ENCODE data around the gene ZNF236. TPM values are rescaled to one million over a fixed set of nuclear protein-coding genes. Genes with fewer than 3 reads are reported as not detected.

ZNF236 gene
- total RNA-seq, 2 experiments from 2014 or later, result 6.6 to 16.1 TPM

DNA sequence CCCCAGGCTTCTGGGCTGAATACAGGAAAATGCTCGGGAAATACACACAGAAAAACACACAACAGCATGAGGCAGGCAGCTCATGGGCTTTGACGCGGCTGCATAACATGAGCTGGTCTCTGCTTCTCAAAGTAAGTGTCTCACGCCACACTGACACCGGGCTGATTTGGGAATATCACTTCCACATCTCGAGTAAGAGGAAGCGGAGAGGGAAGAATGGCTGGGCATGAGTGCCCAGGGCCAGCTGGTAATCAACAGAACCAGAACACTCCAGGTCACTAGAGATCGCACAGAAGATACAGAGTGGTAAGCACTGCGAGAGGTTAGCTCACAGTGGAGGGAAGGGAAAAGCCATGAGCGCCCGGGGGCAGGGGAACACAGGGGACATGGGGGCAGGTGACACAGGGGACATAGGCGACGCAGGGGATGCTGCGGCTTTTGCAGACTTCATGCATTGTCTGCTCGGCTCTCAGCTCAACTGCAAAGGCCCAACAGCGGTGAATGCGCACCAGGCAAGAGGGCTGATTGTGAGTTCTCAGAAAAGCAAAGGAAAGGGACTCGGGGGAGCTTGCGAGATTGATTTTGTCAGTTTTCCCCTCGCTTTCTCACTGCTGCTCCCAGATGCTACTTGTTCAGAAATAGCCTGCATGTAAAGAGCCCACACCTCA, 168.8 kb downstream of the ZNF236 start:
- Histone ChIP-seq H3K4me1 (ENCODE audit: insufficient read depth, low read length, poor library complexity, severe bottlenecking) (peaks cover 9% of the 10 kb centered on the region), H3K36me3 (ENCODE audit: insufficient read depth, low read length) (no peaks in the 10 kb centered on the region), H3K27ac (ENCODE audit: low read depth, low read length, poor library complexity, severe bottlenecking) (no peak overlapping the region), H3K9me3 (ENCODE audit: low read length) (no peaks in the 10 kb centered on the region), H3K9me2 (ENCODE audit: insufficient read depth, low read length) (no peaks in the 10 kb centered on the region), H2AFZ (ENCODE audit: low read length) (no peak overlapping the region), H3K79me2 (ENCODE audit: insufficient read depth, low read depth, low read length) (no peaks in the 10 kb centered on the region), H3K4me3 (ENCODE audit: low read depth, low read length, poor library complexity, severe bottlenecking) (no peak overlapping the region), H4K20me1 (ENCODE audit: insufficient read depth, low read length) (no peaks in the 10 kb centered on the region), H3K4me2 (ENCODE audit: low read length) (peak overlapping the region; percentile 4; the same call in 1 of the 2 replicates)
- ChIA-PET POLR2A (no interaction called here), CTCF (ENCODE audit: unreplicated experiment) (no interaction called here)
- intact Hi-C loops (cut with micrococcal nuclease; ENCODE audit: unreplicated experiment), result no loop called here
- no TSS peak for BruUV-seq (replicated peaks)
- TF ChIP-seq, protein P1, sequence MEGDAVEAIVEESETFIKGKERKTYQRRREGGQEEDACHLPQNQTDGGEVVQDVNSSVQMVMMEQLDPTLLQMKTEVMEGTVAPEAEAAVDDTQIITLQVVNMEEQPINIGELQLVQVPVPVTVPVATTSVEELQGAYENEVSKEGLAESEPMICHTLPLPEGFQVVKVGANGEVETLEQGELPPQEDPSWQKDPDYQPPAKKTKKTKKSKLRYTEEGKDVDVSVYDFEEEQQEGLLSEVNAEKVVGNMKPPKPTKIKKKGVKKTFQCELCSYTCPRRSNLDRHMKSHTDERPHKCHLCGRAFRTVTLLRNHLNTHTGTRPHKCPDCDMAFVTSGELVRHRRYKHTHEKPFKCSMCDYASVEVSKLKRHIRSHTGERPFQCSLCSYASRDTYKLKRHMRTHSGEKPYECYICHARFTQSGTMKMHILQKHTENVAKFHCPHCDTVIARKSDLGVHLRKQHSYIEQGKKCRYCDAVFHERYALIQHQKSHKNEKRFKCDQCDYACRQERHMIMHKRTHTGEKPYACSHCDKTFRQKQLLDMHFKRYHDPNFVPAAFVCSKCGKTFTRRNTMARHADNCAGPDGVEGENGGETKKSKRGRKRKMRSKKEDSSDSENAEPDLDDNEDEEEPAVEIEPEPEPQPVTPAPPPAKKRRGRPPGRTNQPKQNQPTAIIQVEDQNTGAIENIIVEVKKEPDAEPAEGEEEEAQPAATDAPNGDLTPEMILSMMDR (conservative IDR thresholded peaks at IDR 0.05; ENCODE audit: low read length), result no peak
- TF ChIP-seq EZH2phosphoT487 (IDR thresholded peaks at IDR 0.05; ENCODE audit: borderline replicate concordance, low read depth, low read length), result no peak
- no peak for DNase-seq (ENCODE audit: low spot score)

DNA sequence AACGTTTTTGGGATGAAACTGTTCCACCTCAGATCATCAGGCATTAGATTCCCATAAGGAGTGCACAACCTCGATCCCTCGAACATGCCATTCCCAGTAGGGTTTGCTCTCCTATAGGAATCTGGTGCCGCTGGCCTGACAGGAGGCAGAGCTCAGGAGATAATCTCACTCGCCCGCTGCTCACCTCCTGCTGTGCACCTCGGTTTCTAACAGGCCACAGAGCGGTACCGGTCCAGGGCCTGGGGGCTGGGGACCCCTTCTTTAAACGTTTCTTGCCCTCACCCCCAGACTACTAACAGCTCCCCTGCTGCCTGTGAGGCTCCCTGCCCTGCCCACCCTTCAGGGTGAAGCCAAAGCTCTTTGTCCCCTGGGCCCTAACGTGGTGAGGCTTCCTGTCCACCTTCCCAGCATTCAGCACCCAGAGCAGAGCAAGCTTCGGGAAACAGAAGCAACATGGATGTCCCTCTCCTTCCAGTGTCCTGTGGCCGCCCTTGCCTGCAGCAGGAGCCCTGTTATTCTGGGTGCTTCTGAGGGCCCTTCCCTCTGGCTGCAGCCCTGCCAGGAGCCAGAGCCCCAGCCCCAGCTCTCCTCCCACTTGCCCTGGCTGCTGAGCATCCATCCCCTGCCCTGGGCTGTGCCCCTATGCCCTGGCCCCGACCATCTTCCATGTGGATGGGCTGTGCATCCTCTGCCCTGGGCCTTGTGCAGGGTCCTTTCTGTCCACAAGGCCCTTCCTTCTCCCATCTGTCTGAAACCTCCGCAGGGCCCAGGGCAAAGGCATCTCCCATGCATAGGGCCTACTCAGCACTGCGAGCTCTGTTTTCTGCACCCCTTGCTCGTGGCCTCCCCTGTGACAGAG, 170.1 kb downstream of the ZNF236 start:
- Histone ChIP-seq H4K20me1 (ENCODE audit: insufficient read depth, low read length) (no peaks in the 10 kb centered on the region), H3K79me2 (ENCODE audit: insufficient read depth, low read depth, low read length) (no peaks in the 10 kb centered on the region), H3K36me3 (ENCODE audit: insufficient read depth, low read length) (no peaks in the 10 kb centered on the region), H3K27ac (ENCODE audit: low read depth, low read length, poor library complexity, severe bottlenecking) (no peak overlapping the region), H3K4me1 (ENCODE audit: insufficient read depth, low read length, poor library complexity, severe bottlenecking) (peaks cover 9% of the 10 kb centered on the region), H3K9me3 (ENCODE audit: low read length) (no peaks in the 10 kb centered on the region), H3K4me2 (ENCODE audit: low read length) (no peak overlapping the region), H2AFZ (ENCODE audit: low read length) (no peak overlapping the region), H3K9me2 (ENCODE audit: insufficient read depth, low read length) (no peaks in the 10 kb centered on the region), H3K4me3 (ENCODE audit: low read depth, low read length, poor library complexity, severe bottlenecking) (no peak overlapping the region)
- POLR2A ChIA-PET, result interaction anchor here (0.6 kb wide), 1 partner anchor 151 kb away, joined by 4 read pairs; no protein-coding TSS in a partner anchor
- intact Hi-C loops (cut with micrococcal nuclease; ENCODE audit: unreplicated experiment), result no loop called here
- CTCF ChIA-PET (ENCODE audit: unreplicated experiment), result no interaction called here
- no peak for DNase-seq (ENCODE audit: low spot score)
- BruUV-seq (replicated peaks), result no TSS peak
- TF ChIP-seq EZH2phosphoT487 (IDR thresholded peaks at IDR 0.05; ENCODE audit: borderline replicate concordance, low read depth, low read length), result no peak
- TF ChIP-seq, protein P1 (conservative IDR thresholded peaks at IDR 0.05; ENCODE audit: low read length), result no peak

DNA sequence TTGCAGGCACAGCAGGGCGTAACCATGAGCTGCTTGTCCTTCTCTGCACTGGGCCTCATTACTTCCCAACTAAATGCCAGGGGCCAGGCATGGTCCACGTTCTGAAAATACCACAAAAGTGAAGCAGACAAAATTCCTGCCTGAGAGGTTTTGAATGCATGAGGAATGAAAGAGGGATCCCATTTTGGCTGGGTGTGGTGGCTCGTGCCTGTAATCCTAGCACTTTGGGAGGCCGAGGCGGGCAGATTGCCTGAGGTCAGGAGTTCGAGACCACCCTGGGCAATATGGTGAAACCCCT, 170.7 kb downstream of the ZNF236 start:
- Histone ChIP-seq H3K4me1 (ENCODE audit: insufficient read depth, low read length, poor library complexity, severe bottlenecking) (peaks cover 9% of the 10 kb centered on the region), H3K9me3 (ENCODE audit: low read length) (no peaks in the 10 kb centered on the region), H2AFZ (ENCODE audit: low read length) (no peak overlapping the region), H3K4me2 (ENCODE audit: low read length) (no peak overlapping the region), H3K4me3 (ENCODE audit: low read depth, low read length, poor library complexity, severe bottlenecking) (no peak overlapping the region), H4K20me1 (ENCODE audit: insufficient read depth, low read length) (no peaks in the 10 kb centered on the region), H3K79me2 (ENCODE audit: insufficient read depth, low read depth, low read length) (no peaks in the 10 kb centered on the region), H3K9me2 (ENCODE audit: insufficient read depth, low read length) (no peaks in the 10 kb centered on the region), H3K27ac (ENCODE audit: low read depth, low read length, poor library complexity, severe bottlenecking) (no peak overlapping the region), H3K36me3 (ENCODE audit: insufficient read depth, low read length) (no peaks in the 10 kb centered on the region)
- intact Hi-C loops (cut with micrococcal nuclease; ENCODE audit: unreplicated experiment), result no loop called here
- CTCF ChIA-PET (ENCODE audit: unreplicated experiment), result no interaction called here
- BruUV-seq (replicated peaks), result no TSS peak
- no peak for DNase-seq (ENCODE audit: low spot score)
- TF ChIP-seq, protein P1 (conservative IDR thresholded peaks at IDR 0.05; ENCODE audit: low read length), result no peak
- no peak for TF ChIP-seq EZH2phosphoT487 (IDR thresholded peaks at IDR 0.05; ENCODE audit: borderline replicate concordance, low read depth, low read length)
- POLR2A ChIA-PET, result interaction anchor here (0.6 kb wide), 1 partner anchor 151 kb away, joined by 4 read pairs; no protein-coding TSS in a partner anchor
